PFSK-1 (cell line): ENCODE results near the gene SOCS6.

Source experiments
- POLR2AphosphoS5 ChIP-seq: IDR thresholded peaks from 2 replicates; pipeline ENCODE4 v1.6.1; 2012; ENCODE audit warnings: low read depth, mild to moderate bottlenecking, control low read depth, low read length, moderate library complexity
- SIN3A ChIP-seq: IDR thresholded peaks from 2 replicates; pipeline ENCODE4 v1.6.1; 2012; ENCODE audit warnings: mild to moderate bottlenecking, low read length, moderate library complexity, borderline replicate concordance; ENCODE audit not compliant: insufficient read depth
- TAF1 ChIP-seq: IDR thresholded peaks from 2 replicates; pipeline ENCODE4 v1.6.1; 2012; ENCODE audit warnings: low read length, control low read depth, borderline replicate concordance; ENCODE audit not compliant: insufficient read depth
- TF ChIP-seq, protein P1 (sequence below), 2 experiments: IDR thresholded peaks; 2 replicates each; pipeline versions ENCODE4 v1.6.1 to v1.8.0; 2011 to 2012; ENCODE audit warnings: low read depth in 2 of 2, low read length in 2 of 2, control low read depth in 1 of 2, inconsistent platforms in 1 of 2, mild to moderate bottlenecking in 1 of 2, moderate library complexity in 1 of 2; ENCODE audit not compliant: insufficient read depth in 1 of 2

DNA sequence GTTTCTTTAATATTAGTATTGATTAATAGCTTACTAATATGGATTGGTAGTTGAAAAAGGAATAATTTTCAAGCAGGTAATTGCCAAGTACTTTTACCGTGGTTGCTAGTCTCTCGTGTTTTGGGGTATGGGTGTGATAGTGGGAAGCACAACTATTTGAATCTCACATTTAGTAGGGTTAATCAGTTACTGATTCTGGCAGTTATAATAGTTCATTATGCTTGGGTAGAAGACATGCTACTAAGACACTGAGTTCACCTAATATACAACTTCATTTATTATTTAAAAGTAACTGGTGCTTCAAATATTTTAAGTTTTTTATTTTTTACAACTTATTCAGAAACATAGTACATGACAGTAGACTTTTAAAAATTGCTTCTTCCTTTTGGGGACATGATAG is 33.5 kb downstream of the SOCS6 start:
- no peak for TF ChIP-seq POLR2AphosphoS5
- TF ChIP-seq TAF1, result no peak
- TF ChIP-seq, protein P1, sequence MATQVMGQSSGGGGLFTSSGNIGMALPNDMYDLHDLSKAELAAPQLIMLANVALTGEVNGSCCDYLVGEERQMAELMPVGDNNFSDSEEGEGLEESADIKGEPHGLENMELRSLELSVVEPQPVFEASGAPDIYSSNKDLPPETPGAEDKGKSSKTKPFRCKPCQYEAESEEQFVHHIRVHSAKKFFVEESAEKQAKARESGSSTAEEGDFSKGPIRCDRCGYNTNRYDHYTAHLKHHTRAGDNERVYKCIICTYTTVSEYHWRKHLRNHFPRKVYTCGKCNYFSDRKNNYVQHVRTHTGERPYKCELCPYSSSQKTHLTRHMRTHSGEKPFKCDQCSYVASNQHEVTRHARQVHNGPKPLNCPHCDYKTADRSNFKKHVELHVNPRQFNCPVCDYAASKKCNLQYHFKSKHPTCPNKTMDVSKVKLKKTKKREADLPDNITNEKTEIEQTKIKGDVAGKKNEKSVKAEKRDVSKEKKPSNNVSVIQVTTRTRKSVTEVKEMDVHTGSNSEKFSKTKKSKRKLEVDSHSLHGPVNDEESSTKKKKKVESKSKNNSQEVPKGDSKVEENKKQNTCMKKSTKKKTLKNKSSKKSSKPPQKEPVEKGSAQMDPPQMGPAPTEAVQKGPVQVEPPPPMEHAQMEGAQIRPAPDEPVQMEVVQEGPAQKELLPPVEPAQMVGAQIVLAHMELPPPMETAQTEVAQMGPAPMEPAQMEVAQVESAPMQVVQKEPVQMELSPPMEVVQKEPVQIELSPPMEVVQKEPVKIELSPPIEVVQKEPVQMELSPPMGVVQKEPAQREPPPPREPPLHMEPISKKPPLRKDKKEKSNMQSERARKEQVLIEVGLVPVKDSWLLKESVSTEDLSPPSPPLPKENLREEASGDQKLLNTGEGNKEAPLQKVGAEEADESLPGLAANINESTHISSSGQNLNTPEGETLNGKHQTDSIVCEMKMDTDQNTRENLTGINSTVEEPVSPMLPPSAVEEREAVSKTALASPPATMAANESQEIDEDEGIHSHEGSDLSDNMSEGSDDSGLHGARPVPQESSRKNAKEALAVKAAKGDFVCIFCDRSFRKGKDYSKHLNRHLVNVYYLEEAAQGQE (IDR thresholded peaks at IDR 0.05; ENCODE audit: insufficient read depth in 1 of 2, low read depth in 2 of 2, low read length in 2 of 2), result no peak
- TF ChIP-seq SIN3A, result no peak
